K562 (cell line): Measurements from ENCODE around the gene SLC39A3. TPM values are rescaled to one million over a fixed set of nuclear protein-coding genes. Genes with fewer than 3 reads are reported as not detected.
A peak's percentile ranks its signal among the peaks of the same experiment; 100 is the strongest.

Source experiments
- ATAC-seq: fragments of 200-7000 bp; cut with Tn5 transposase; 3 replicates; pipeline ENCODE4 v1.9.1; 2020; ENCODE audit warnings: moderate library complexity
- BruUV-seq: library from RNA; stranded (reverse); fragments of 400-500 nt; replicated peaks from 2 replicates; lab custom pipeline; 2021; lab: Mats Ljungman, UMichigan
- CTCF ChIA-PET: fragments of 300-600 bp; formaldehyde crosslinking; extraction: SDS; loops from one replicate; lab custom pipeline; 2021; ENCODE audit warnings: low intra/inter-chr PET ratio; lab: Yijun Ruan, JAX
- POLR2A ChIA-PET: fragments of 300-600, 350-650 bp; sonication (Branson Sonifier 250); formaldehyde crosslinking; extraction: SDS; loops from one replicate; lab custom pipeline; 2021; ENCODE audit warnings: antibody characterized with exemption, inconsistent platforms; lab: Yijun Ruan, JAX
- DNase-seq, 4 experiments: peaks; one replicate each; pipeline versions ENCODE4 v3.0.0 to v3.0.0-alpha.2; 2011 to 2018; ENCODE audit warnings: low spot score in 3 of 4, mixed read lengths in 3 of 4; ENCODE audit errors: extremely low read depth in 1 of 4
- FAIRE-seq: peaks from 2 replicates; lab custom pipeline; 2011; peaks lifted over from hg19 to GRCh38; lab: Jason Lieb, UNC
- H2AFZ ChIP-seq: 2 replicates; pipeline ENCODE4 v1.6.0; 2011; ENCODE audit warnings: low read depth, low read length, control low read depth, inconsistent platforms
- H3K27ac ChIP-seq: fragments of 200-600 bp; 3 replicates; pipeline ENCODE4 v1.8.0; 2011; ENCODE audit warnings: low read depth, mild to moderate bottlenecking, control low read depth, inconsistent platforms, low read length, moderate library complexity, mixed read lengths; ENCODE audit errors: extremely low read depth
- H3K27me3 ChIP-seq, 2 experiments: fragments of 300-600 bp in 1 of 2; 2 replicates in 1 of 2; 3 replicates in 1 of 2; pipeline versions ENCODE4 v1.6.0 to v1.8.0; 2011; ENCODE audit warnings: inconsistent platforms in 2 of 2, low read length in 2 of 2, mild to moderate bottlenecking in 1 of 2, mixed read lengths in 1 of 2, moderate library complexity in 1 of 2; ENCODE audit not compliant: control insufficient read depth in 2 of 2, insufficient read depth in 2 of 2
- H3K36me3 ChIP-seq: fragments of 300-600 bp; 3 replicates; pipeline ENCODE4 v1.8.0; 2011; ENCODE audit warnings: mild to moderate bottlenecking, low read length, inconsistent platforms; ENCODE audit not compliant: control insufficient read depth, insufficient read depth
- H3K4me1 ChIP-seq, 2 experiments: fragments of 200-600 bp in 1 of 2; replicated peaks in 1 of 2; 2 replicates in 1 of 2; 3 replicates in 1 of 2; pipeline versions ENCODE4 v1.5.1 to v1.8.0; 2011; ENCODE audit warnings: inconsistent platforms in 2 of 2, low read length in 2 of 2, mild to moderate bottlenecking in 1 of 2, mixed read lengths in 1 of 2, moderate library complexity in 1 of 2; ENCODE audit not compliant: control insufficient read depth in 2 of 2, insufficient read depth in 2 of 2
- H3K4me2 ChIP-seq: 2 replicates; pipeline ENCODE4 v1.6.1; 2011; ENCODE audit warnings: low read length, control low read depth, inconsistent platforms, mixed read lengths; ENCODE audit not compliant: insufficient read depth
- H3K4me3 ChIP-seq: fragments of 200-600 bp; sonication (generic), shearing (Covaris generic); 2 replicates; pipeline ENCODE4 v1.5.1; 2016; ENCODE audit warnings: control low read depth, inconsistent platforms
- H3K79me2 ChIP-seq: fragments of 200-600 bp; 3 replicates; pipeline ENCODE4 v1.8.0; 2011; ENCODE audit warnings: low read length, inconsistent platforms; ENCODE audit not compliant: control insufficient read depth, insufficient read depth
- H3K9ac ChIP-seq, 2 experiments: 2 replicates each; pipeline versions ENCODE4 v1.6.0 to v1.6.1; 2011; ENCODE audit warnings: low read depth in 2 of 2, low read length in 2 of 2, control low read depth in 1 of 2, inconsistent platforms in 1 of 2, mild to moderate bottlenecking in 1 of 2, mixed read lengths in 1 of 2; ENCODE audit not compliant: insufficient read depth in 1 of 2
- H3K9me1 ChIP-seq: one replicate; pipeline ENCODE4 v1.6.0; 2011; ENCODE audit warnings: inconsistent platforms, mild to moderate bottlenecking, low read length, moderate library complexity; ENCODE audit not compliant: control insufficient read depth, insufficient read depth
- H3K9me3 ChIP-seq: replicated peaks from 2 replicates; pipeline ENCODE4 v1.5.1; 2011; ENCODE audit warnings: low read depth, low read length, inconsistent platforms; ENCODE audit not compliant: control insufficient read depth, insufficient read depth
- H4K20me1 ChIP-seq: replicated peaks from 2 replicates; pipeline ENCODE4 v1.6.1; 2011; ENCODE audit warnings: low read length, inconsistent platforms, mixed read lengths; ENCODE audit not compliant: control insufficient read depth, insufficient read depth
- ADNP ChIP-seq: fragments of 200-800 bp; sonication (Bioruptor generic); IDR thresholded peaks from 2 replicates; pipeline ENCODE4 v1.6.1; 2016; ENCODE audit warnings: missing genetic modification characterization, missing compliant biosample characterization
- ATF1 ChIP-seq, 2 experiments: fragments of 450-650 bp in 1 of 2; IDR thresholded peaks; 2 replicates each; pipeline ENCODE4 v1.6.1; 2016; ENCODE audit warnings: missing compliant biosample characterization in 1 of 2, missing genetic modification characterization in 1 of 2
- NFIC ChIP-seq: fragments of 450-650 bp; IDR thresholded peaks from 2 replicates; pipeline ENCODE4 v1.6.1; 2017; ENCODE audit warnings: mild to moderate bottlenecking, inconsistent platforms
- SRSF1 ChIP-seq: fragments of 200-400 bp; formaldehyde crosslinking; IDR thresholded peaks from 2 replicates; pipeline ENCODE4 v1.6.1; 2017; ENCODE audit warnings: mild to moderate bottlenecking, low read depth, low read length, moderate library complexity
- ZNF347 ChIP-seq: fragments of 450-650 bp; formaldehyde crosslinking; IDR thresholded peaks from 2 replicates; pipeline ENCODE4 v1.4.0; 2020; ENCODE audit warnings: low read depth, mild to moderate bottlenecking, moderate library complexity
- whole genome bisulfite sequencing: fragments of 100-300 bp; shearing (Covaris generic); methylation state at CpG from one replicate; pipeline ENCODE4 v1.1.6; 2016; ENCODE audit warnings: low coverage, mixed read lengths; ENCODE audit not compliant: insufficient coverage; ENCODE audit errors: missing lambda C conversion rate; 5-methylcytosine and 5-hydroxymethylcytosine counted together
- in situ Hi-C: fragments of 300-500 bp; cut with MboI; formaldehyde crosslinking; loops from 4 replicates; pipeline ENCODE4 v1.15.0; 2018; ENCODE audit warnings: inconsistent platforms, mixed read lengths
- intact Hi-C: fragments of 100-400 bp; cut with micrococcal nuclease; formaldehyde crosslinking; loops from 2 replicates; pipeline ENCODE4 v1.14.2; 2022
- polyA plus RNA-seq, 8 experiments: library from polyadenylated mRNA; depleted of rRNA in 4 of 8; stranded (reverse) in 5 of 8; unstranded in 3 of 8; fragments of >200 nt; fragmentation: Nextera tagmentation in 2 of 8; fragmentation: Illumina TruSeq in 1 of 8; extraction: Ambion mirVana in 2 of 8; extraction: Trizol in 1 of 8; gene quantifications; 2 replicates each; pipeline versions ENCODE4 v1.2.1 to v1.2.3, GENCODE V29; 2011 to 2014; ENCODE audit warnings: inconsistent platforms in 1 of 8, missing spikeins in 1 of 8
- total RNA-seq, 7 experiments: library from RNA; depleted of rRNA in 6 of 7; stranded (reverse); fragments of >200 nt in 6 of 7; fragmentation: Illumina TruSeq in 2 of 7; extraction: Trizol in 2 of 7; gene quantifications; 2 replicates each; pipeline versions ENCODE4 v1.2.1 to v1.2.3, GENCODE V29; 2011 to 2021; ENCODE audit warnings: low replicate concordance in 1 of 7
- TF ChIP-seq, protein P1 (sequence below): fragments of 250-450 bp; sonication (Bioruptor Pico); IDR thresholded peaks from 2 replicates; pipeline ENCODE4 v1.5.0; 2021; ENCODE audit warnings: mild to moderate bottlenecking, moderate library complexity

Gene SLC39A3
- total and polyA plus RNA-seq, 9 of the 15 experiments (the other 6 are each of a cell fraction or from before 2014, with no cell fraction given), result 2.3 to 215 (median 127) TPM

DNA sequence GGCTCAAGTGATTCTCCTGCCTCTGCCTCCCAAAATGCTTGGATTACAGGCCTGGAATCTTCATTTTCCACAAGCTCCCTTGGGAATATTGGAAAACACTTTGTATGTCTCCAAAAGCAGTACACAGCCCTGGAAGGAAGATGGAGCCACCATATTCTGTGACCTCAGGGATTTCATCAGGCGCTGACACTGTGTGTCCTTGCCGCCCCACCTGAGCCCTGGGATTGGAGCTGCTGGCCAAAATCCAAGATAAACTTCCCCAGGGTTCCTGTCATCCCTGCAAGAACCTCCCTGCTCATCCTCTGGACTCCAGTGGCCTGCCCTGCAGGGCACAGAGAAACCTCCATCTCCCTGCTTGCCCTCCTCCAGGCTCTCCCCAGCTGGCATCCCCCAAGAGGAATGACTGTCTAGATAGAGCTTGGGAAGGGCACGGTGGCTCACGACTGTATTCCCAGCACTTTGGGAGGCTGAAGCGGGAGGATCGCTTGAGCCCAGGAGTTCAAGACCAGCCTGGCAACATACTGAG is 36.1 kb downstream of the SLC39A3 start:
- DNase-seq (no peak), FAIRE-seq (no peak), ATAC-seq (no peak)
- Histone ChIP-seq H3K36me3 (no peaks in the 10 kb centered on the region), H3K27me3 (peaks cover 25 to 34% of the 10 kb centered on the region in 2 experiments; a peak in 4 of 5 replicates), H3K4me2 (no peak overlapping the region), H3K9ac (no peak overlapping the region), H4K20me1 (no peaks in the 10 kb centered on the region), H3K9me1 (no peaks in the 10 kb centered on the region), H3K27ac (no peak overlapping the region), H2AFZ (no peak overlapping the region), H3K9me3 (no peaks in the 10 kb centered on the region), H3K4me1 (peaks cover 0 to 8% of the 10 kb centered on the region in 2 experiments; a peak in 2 of 5 replicates), H3K79me2 (no peaks in the 10 kb centered on the region), H3K4me3 (no peak overlapping the region)
- in situ Hi-C loops (no loop called here), intact Hi-C loops (no loop called here)
- CTCF ChIA-PET, result no interaction called here
- BruUV-seq, result no TSS peak
- POLR2A ChIA-PET, result interaction anchor here (1.0 to 1.9 kb wide), 2 partner anchors 14 to 23 kb away, joined by 4 to 6 read pairs; no protein-coding TSS in a partner anchor
- 32% methylated on average over 6 of the region's 6 CpGs for WGBS
- TF ChIP-seq SRSF1 (no peak), ZNF347 (CRISPR knock-in tag) (no peak), NFIC (peak; percentile 19; the same call in 1 of the 2 replicates)

DNA sequence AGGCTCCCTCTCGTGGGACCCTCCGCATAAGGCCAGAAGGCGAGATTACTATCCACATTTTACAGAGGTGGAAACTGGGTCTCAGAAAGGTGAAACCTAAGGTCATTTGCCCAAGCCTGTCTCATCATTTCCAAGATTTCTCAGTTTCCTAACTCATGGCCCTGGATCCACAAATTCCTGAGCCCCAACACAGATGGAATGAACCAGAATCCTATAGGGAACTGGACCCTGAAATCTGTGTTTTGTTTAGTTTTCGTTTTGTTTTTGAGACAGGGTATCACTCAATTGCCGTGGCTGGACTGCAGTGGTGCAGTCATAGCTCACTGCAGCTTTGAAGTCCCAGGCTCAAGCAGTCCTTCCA is 36.8 kb downstream of the SLC39A3 start:
- Histone ChIP-seq H3K36me3 (no peaks in the 10 kb centered on the region), H3K4me2 (peak overlapping the region; percentile 34; the same call in 1 of the 2 replicates), H3K27me3 (peaks cover 24 to 34% of the 10 kb centered on the region in 2 experiments; a peak in 4 of 5 replicates), H3K4me1 (peaks cover 0 to 8% of the 10 kb centered on the region in 2 experiments; a peak in 2 of 5 replicates), H3K79me2 (no peaks in the 10 kb centered on the region), H3K9me1 (no peaks in the 10 kb centered on the region), H2AFZ (peak overlapping the region; percentile 51), H3K9me3 (no peaks in the 10 kb centered on the region), H3K9ac (0 out of 4 replicates have a peak overlapping the region, but pooled peaks of 1 of the 2 experiments have one; percentile 24), H3K27ac (no peak overlapping the region), H4K20me1 (no peaks in the 10 kb centered on the region), H3K4me3 (no peak overlapping the region)
- WGBS, result 14% methylated on average over 4 of the region's 5 CpGs
- intact Hi-C loops, result no loop called here
- TF ChIP-seq ATF1 (CRISPR knock-in tag; IDR thresholded peaks at IDR 0.05), result no peak
- peak; percentile 67 for TF ChIP-seq ATF1 (tag; IDR thresholded peaks at IDR 0.05)
- TF ChIP-seq ADNP (tag), result peak; percentile 81
- TF ChIP-seq, protein P1, sequence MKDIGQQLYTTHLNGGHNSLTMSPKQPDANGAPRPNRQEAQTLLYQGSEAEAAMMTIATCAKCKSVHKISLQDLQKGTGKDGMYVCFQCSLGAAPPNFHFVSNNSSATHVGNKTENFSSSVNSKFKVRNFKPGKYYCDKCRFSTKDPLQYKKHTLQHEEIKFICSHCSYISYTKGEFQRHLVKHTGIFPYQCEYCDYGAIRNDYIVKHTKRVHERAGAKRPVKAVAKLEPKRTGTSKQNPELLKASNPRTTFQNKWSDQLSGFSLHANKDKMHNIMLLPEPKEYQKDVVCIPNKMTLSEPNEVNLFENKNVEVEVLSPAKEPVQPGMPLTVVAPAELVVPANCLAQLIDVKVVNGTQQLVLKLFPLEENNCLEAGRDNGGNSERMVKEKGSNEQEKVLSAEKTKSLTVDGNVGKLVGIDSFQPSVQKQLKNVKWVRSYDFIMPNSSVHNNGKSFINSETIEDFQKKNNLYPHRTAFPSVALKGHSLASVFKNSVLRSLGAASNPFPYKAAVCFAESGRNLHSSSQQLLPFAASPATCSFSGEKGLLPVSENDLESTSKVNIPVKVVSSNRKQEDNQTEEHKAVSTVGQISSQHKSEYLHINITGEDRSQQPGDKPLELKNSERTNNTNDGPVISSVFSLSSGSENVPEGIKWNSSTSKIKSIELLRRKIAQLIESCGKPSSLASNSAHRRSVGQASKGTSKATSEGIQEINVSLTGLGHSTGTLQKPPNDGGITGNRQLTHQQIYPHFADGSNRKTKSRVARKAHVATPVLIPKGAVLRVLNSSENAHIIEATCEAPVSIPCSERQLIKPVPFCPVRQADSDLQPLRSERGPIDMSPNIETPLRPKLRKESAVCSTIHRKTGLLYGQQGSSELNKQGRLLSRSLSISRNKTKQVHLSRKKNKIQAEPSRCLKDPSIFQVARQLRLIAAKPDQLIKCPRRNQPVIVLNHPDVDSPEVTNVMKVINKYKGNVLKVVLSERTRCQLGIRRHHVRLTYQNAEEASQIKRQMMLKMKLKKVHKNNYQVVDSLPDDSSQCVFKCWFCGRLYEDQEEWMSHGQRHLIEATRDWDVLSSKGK (CRISPR knock-in tag), result no peak
- DNase-seq, result no peak
- CTCF ChIA-PET, result no interaction called here
- POLR2A ChIA-PET, result interaction anchor here (1.9 kb wide), 1 partner anchor 23 kb away, joined by 6 read pairs; no protein-coding TSS in a partner anchor
- ATAC-seq, result no peak
- FAIRE-seq, result no peak
- in situ Hi-C loops, result no loop called here
- BruUV-seq, result no TSS peak
